Epithelial cell of proximal tubule (primary cell): Measurements from ENCODE around the gene DCAF4. TPM values are rescaled to one million over a fixed set of nuclear protein-coding genes. Genes with fewer than 3 reads are reported as not detected.

Experiments used
- DNase-seq: peaks from one replicate; pipeline ENCODE4 v3.0.0-alpha.2; 2011; ENCODE audit warnings: low read depth
- H3K4me3 ChIP-seq: 2 replicates; pipeline ENCODE4 v1.5.1; 2011; ENCODE audit warnings: low read depth, mild to moderate bottlenecking, low read length
- CTCF ChIP-seq: conservative IDR thresholded peaks from 2 replicates; pipeline ENCODE4 v1.5.1; 2012; ENCODE audit warnings: low read depth, mild to moderate bottlenecking, low read length
- total RNA-seq: library from RNA; depleted of rRNA; stranded (reverse); fragments of >200 nt; gene quantifications from 2 replicates; pipeline ENCODE4 v1.2.3, GENCODE V29; 2015

DCAF4 gene
- total RNA-seq, 1 donor from 2014 or later = 30.9 TPM

GRCh38 chr14:72894323-72894622, 32.0 kb upstream of the DCAF4 start:
- TF ChIP-seq CTCF = no peak
- H3K4me3 ChIP-seq = peak overlapping the region; percentile 75
- no peak for DNase-seq

DNA sequence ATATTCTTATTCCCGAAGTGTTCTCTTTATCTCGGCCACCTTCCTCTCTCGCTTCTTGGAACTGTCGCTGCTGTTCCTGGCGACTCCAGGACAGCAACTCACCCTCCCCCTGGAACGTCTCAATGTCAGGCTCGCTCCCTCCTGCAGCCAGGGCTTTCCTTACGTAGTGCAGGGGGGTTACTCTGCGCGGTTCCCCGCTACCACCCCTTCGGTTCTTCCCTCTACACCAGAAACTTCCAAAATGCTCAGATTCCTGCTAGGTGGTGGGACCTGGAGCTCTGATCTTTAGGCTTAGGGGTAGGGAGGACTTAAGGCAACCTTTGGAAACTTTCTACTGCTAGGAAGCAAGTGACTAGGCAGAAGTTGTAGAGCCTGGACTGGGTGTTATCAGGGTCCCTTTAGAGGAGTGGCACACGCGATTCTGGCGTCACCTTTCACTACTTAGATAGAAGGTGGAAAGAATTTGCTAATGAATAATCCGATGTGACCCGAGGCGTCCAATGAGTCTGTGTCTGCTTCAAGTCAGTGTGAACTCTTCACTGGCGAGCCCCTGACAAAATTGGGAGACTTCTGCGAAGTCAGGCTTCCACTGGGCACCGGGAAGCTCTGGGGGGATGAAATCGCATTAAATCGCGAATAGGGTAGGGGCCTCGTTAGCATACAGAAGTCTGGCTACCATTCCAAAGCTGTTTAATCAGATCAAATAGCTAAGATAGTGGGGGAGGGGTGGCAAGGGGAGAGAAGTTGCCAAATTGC, 31.5 kb upstream of the DCAF4 start:
- no peak for DNase-seq
- no peak for TF ChIP-seq CTCF
- peak overlapping the region; percentile 75 for H3K4me3 ChIP-seq

DNA sequence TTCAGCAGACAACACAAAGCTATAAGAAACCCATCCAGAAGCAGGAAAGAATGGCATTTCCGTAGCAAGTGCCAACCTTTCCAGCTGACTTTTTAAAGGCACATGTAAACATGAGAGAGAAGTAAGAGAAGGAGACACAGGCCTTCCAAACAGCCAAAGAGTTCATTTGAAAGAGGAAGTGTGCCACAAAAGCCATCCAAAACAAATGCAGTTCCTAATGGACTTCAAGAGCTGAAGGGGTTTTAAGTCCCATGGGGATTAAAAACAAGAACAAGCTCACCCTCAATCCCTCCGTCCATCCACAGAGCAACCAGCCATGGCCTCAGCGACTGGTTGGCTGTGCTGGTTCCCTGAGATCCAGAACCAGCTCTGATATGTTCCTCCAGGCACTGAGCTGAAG, 27.8 kb upstream of the DCAF4 start:
- TF ChIP-seq CTCF = no peak
- no peak overlapping the region for H3K4me3 ChIP-seq
- DNase-seq = no peak

DNA sequence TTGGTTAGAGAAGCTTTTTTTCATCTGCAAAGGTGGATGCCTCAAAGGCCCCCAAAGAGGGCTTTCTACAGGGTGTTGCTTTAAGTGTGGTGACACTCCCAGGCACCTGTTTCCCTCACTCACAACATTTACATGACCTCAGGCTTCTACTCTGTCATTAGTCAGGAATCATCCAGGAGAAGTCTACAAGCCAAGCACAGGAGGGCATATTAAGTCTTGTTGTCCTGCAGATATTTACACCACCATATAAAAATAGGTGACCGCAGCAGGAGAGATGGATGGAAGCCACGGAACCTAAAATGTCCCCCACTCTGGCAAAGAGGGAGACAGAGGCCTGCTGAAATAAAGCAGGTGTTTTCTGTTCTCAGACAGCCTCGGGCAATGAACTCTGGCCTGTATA, 24.9 kb upstream of the DCAF4 start:
- no peak for DNase-seq
- TF ChIP-seq CTCF = no peak
- no peak overlapping the region for H3K4me3 ChIP-seq

DNA sequence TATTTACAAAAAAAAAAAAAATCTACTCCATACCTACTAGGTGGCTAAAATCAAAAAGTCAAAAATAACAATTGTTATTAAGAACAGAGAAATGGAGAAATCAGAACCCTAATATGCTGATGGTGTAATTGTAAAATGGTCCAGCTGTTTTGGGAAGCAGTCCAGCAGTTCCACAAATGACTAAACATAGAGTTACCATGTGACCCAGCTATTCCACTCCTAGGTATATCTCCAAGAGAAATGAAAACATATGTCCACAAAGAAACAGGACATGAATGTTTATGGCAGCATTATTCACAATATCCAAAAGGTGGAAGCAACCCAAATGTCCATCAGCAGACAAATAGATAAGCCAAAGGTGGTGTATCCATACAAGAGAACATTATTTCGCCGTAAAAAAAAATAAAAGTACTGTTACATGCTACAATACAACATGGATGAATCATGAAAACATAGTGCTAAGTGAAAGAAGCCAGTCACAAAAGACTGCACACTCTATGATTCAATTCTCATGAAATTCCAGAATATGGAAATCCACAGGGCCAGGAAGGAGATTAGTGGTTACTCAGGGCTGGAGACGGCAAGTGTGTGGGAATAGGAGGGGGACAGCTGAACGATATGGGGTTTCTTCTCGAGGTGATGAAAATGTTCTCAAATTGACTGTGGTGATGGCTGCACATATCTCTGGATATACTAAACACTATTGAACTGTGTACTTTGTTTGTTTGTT, 23.3 kb upstream of the DCAF4 start:
- H3K4me3 ChIP-seq = no peak overlapping the region
- no peak for DNase-seq
- no peak for TF ChIP-seq CTCF

DNA sequence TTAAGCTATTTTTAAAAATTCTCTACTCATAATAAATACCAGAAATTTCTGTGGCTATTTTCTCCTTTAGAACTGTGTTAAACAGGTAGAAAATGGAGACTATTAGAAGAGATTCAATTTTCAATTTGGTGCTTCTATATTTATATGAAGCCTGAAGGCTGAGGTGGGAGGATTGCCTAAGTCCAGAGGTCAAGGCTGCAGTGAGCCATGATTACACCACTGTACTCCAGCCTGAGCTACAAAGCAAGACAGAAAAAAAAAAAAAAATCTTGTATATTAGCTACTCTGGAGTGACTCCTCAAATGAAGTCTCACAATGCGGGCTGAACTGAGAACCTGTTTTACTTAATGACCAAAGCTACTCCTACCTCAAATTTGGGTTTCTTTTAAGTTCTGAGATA, 22.5 kb upstream of the DCAF4 start:
- TF ChIP-seq CTCF = no peak
- H3K4me3 ChIP-seq = no peak overlapping the region
- DNase-seq = no peak

- no peak for TF ChIP-seq CTCF
- no peak overlapping the region for H3K4me3 ChIP-seq
- DNase-seq = no peak
Measured at GRCh38 chr14:72904218-72904617, 22.0 kb upstream of the DCAF4 start.
